Loucy (cell line): Measurements from ENCODE around the gene PPHLN1.

Experiments used
- H2AFZ ChIP-seq: fragments of 200-600 bp; sonication (generic); 2 replicates; pipeline ENCODE4 v1.6.0; 2016; ENCODE audit warnings: antibody characterized with exemption, mild to moderate bottlenecking, low read length, moderate library complexity
- H3F3A ChIP-seq: fragments of 200-600 bp; 2 replicates; pipeline ENCODE4 v1.6.0; 2016; ENCODE audit warnings: antibody characterized with exemption, low read depth, mild to moderate bottlenecking
- H3K27me3 ChIP-seq: fragments of 200-600 bp; sonication (generic); 2 replicates; pipeline ENCODE4 v1.6.1; 2014; ENCODE audit warnings: low read length, mild to moderate bottlenecking; ENCODE audit not compliant: insufficient read depth, poor library complexity, severe bottlenecking
- H3K36me3 ChIP-seq: fragments of 200-600 bp; sonication (generic); 2 replicates; pipeline ENCODE4 v1.6.1; 2016; ENCODE audit warnings: low read length; ENCODE audit not compliant: insufficient read depth
- H3K4me1 ChIP-seq: fragments of 200-600 bp; sonication (generic); 2 replicates; pipeline ENCODE4 v1.5.1; 2014; ENCODE audit warnings: low read length, mild to moderate bottlenecking; ENCODE audit not compliant: insufficient read depth, poor library complexity, severe bottlenecking
- H3K4me2 ChIP-seq: fragments of 200-600 bp; sonication (generic); 2 replicates; pipeline ENCODE4 v1.6.0; 2014; ENCODE audit warnings: antibody characterized with exemption, low read length, low read depth, mild to moderate bottlenecking; ENCODE audit not compliant: poor library complexity, severe bottlenecking
- H3K4me3 ChIP-seq: fragments of 200-600 bp; sonication (generic); 2 replicates; pipeline ENCODE4 v1.5.1; 2014; ENCODE audit warnings: low read length, mild to moderate bottlenecking, mixed read lengths; ENCODE audit not compliant: poor library complexity, severe bottlenecking
- H3K79me2 ChIP-seq: fragments of 200-600 bp; sonication (generic); 2 replicates; pipeline ENCODE4 v1.6.1; 2014; ENCODE audit warnings: low read length; ENCODE audit not compliant: insufficient read depth
- H3K9ac ChIP-seq: fragments of 200-600 bp; sonication (generic); 2 replicates; pipeline ENCODE4 v1.6.0; 2014; ENCODE audit warnings: mild to moderate bottlenecking, low read depth, low read length, moderate library complexity; ENCODE audit not compliant: poor library complexity, severe bottlenecking
- H3K9me2 ChIP-seq: fragments of 200-600 bp; sonication (generic); replicated peaks from 2 replicates; pipeline ENCODE4 v1.6.1; 2016; ENCODE audit warnings: low read depth, low read length, mixed read lengths
- H3K9me3 ChIP-seq: fragments of 200-600 bp; sonication (generic); 2 replicates; pipeline ENCODE4 v1.6.1; 2014; ENCODE audit warnings: mild to moderate bottlenecking, antibody characterized with exemption, low read length, low read depth; ENCODE audit not compliant: insufficient read depth
- H4K20me1 ChIP-seq: fragments of 200-600 bp; sonication (generic); 2 replicates; pipeline ENCODE4 v1.6.0; 2014; ENCODE audit warnings: antibody characterized with exemption, low read length, mild to moderate bottlenecking; ENCODE audit not compliant: insufficient read depth, poor library complexity, severe bottlenecking
- EZH2phosphoT487 ChIP-seq: fragments of 200-600 bp; IDR thresholded peaks from 2 replicates; pipeline ENCODE4 v1.6.1; 2018; ENCODE audit warnings: antibody characterized with exemption, mild to moderate bottlenecking, moderate library complexity, borderline replicate concordance
- TF ChIP-seq, protein P1 (sequence below): fragments of 200-600 bp; sonication (generic); conservative IDR thresholded peaks from 2 replicates; pipeline ENCODE4 v1.5.1; 2014; ENCODE audit warnings: mild to moderate bottlenecking, antibody characterized with exemption, low read length

Gene PPHLN1

DNA sequence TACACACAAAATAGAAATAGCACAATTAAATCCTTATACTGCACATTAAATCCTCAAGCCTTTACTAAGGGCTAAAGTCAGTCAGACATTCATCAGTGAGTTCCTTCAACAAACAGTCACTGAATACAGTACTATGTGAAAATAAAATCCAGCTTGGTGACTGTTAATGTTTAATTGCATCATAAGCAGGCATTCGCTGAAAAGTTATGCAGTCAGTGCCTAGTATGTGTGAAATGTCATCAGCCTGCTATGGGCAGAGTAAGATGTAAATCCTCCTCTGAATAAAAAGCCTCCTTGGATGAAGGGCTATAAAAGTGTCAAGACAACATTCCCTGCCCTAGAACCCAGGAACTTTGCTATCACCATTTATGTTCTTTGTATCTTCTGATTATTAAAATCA, 147.2 kb downstream of the PPHLN1 start:
- peaks cover 20% of the 10 kb centered on the region for H3K4me1 ChIP-seq
- TF ChIP-seq EZH2phosphoT487, result no peak
- TF ChIP-seq, protein P1, sequence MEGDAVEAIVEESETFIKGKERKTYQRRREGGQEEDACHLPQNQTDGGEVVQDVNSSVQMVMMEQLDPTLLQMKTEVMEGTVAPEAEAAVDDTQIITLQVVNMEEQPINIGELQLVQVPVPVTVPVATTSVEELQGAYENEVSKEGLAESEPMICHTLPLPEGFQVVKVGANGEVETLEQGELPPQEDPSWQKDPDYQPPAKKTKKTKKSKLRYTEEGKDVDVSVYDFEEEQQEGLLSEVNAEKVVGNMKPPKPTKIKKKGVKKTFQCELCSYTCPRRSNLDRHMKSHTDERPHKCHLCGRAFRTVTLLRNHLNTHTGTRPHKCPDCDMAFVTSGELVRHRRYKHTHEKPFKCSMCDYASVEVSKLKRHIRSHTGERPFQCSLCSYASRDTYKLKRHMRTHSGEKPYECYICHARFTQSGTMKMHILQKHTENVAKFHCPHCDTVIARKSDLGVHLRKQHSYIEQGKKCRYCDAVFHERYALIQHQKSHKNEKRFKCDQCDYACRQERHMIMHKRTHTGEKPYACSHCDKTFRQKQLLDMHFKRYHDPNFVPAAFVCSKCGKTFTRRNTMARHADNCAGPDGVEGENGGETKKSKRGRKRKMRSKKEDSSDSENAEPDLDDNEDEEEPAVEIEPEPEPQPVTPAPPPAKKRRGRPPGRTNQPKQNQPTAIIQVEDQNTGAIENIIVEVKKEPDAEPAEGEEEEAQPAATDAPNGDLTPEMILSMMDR, result no peak
- H3K9me2 ChIP-seq, result no peaks in the 10 kb centered on the region
- H3F3A ChIP-seq, result no peaks in the 10 kb centered on the region
- no peak overlapping the region for H3K9ac ChIP-seq
- H4K20me1 ChIP-seq, result no peaks in the 10 kb centered on the region
- H2AFZ ChIP-seq, result no peak overlapping the region
- no peak overlapping the region for H3K4me3 ChIP-seq
- H3K4me2 ChIP-seq, result no peak overlapping the region
- H3K79me2 ChIP-seq, result no peaks in the 10 kb centered on the region
- no peaks in the 10 kb centered on the region for H3K27me3 ChIP-seq
- H3K9me3 ChIP-seq, result no peaks in the 10 kb centered on the region
- H3K36me3 ChIP-seq, result no peaks in the 10 kb centered on the region

DNA sequence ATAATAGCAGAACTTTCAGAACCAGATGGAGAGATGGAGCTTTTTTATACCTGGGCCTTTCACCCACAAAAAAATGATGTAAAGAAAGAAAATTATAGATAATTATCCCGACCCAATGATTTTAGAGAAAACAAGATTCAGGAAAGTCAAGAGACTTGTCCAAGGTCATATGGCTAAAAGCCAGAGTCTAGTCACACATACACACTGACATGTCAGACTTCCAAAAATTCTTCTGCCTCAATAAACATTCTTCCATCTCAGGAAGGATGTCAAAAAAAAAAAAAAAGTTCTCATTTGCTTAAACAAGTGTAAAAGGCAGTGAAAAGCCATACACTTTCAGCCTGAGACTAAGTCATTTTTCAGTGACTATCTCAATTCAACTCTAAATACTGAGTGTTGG, 147.6 kb downstream of the PPHLN1 start:
- H3K27me3 ChIP-seq, result no peaks in the 10 kb centered on the region
- no peaks in the 10 kb centered on the region for H3K9me2 ChIP-seq
- H3K36me3 ChIP-seq, result no peaks in the 10 kb centered on the region
- no peak overlapping the region for H3K4me3 ChIP-seq
- no peak for TF ChIP-seq EZH2phosphoT487
- TF ChIP-seq, protein P1, result no peak
- H3K4me2 ChIP-seq, result no peak overlapping the region
- H3K4me1 ChIP-seq, result peaks cover 16% of the 10 kb centered on the region
- H3K9ac ChIP-seq, result no peak overlapping the region
- no peaks in the 10 kb centered on the region for H3K79me2 ChIP-seq
- no peaks in the 10 kb centered on the region for H4K20me1 ChIP-seq
- no peaks in the 10 kb centered on the region for H3K9me3 ChIP-seq
- H2AFZ ChIP-seq, result no peak overlapping the region
- no peaks in the 10 kb centered on the region for H3F3A ChIP-seq

DNA sequence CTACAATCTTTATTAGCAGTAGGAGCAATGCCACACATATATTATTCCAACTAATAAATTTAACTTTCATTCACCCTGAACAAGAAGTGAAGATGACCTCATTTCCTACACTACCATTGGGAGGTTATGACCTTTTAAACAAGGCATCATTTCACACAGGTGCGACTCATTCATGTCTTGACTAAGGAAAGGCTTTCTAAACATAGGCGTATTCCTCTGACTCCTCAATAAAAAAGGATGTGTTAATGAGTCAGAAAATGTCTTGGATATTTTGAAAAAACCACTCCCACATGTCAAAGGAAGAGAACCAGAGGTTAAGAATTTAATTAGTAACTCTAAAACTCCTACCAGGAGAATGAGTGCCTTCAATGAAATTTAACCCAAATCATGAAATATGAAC, 148.4 kb downstream of the PPHLN1 start:
- Histone ChIP-seq H3K36me3 (no peaks in the 10 kb centered on the region), H3K9me3 (no peaks in the 10 kb centered on the region), H2AFZ (no peak overlapping the region), H3K27me3 (no peaks in the 10 kb centered on the region), H3K4me1 (peaks cover 8% of the 10 kb centered on the region), H3K9me2 (no peaks in the 10 kb centered on the region), H3K79me2 (no peaks in the 10 kb centered on the region), H3K9ac (no peak overlapping the region), H4K20me1 (no peaks in the 10 kb centered on the region), H3F3A (no peaks in the 10 kb centered on the region), H3K4me2 (no peak overlapping the region), H3K4me3 (no peak overlapping the region)
- TF ChIP-seq, protein P1, result no peak
- no peak for TF ChIP-seq EZH2phosphoT487
